HepG2 (cell line): Measurements from ENCODE around the gene GSDMA. TPM values are rescaled to one million over a fixed set of nuclear protein-coding genes. Genes with fewer than 3 reads are reported as not detected.
A peak's percentile ranks its signal among the peaks of the same experiment; 100 is the strongest.

Source experiments
- EHMT2 ChIP-seq: fragments of 200-600 bp; sonication (generic); IDR thresholded peaks from 2 replicates; pipeline ENCODE4 v1.7.0; 2017; ENCODE audit warnings: antibody characterized with exemption, low read depth, low read length, borderline replicate concordance
- ETV6 ChIP-seq: sonication (generic); formaldehyde crosslinking; conservative IDR thresholded peaks from 2 replicates; pipeline ENCODE4 v1.4.0; 2020; ENCODE audit warnings: missing genetic modification reagents
- PHF5A ChIP-seq: IDR thresholded peaks from one replicate; pipeline ENCODE4 v1.6.1; 2018; ENCODE audit warnings: low read depth, missing genetic modification reagents; ENCODE audit not compliant: unreplicated experiment
- SMAD9 ChIP-seq: sonication (generic); formaldehyde crosslinking; IDR thresholded peaks from 2 replicates; pipeline ENCODE4 v1.5.1; 2020; ENCODE audit warnings: mild to moderate bottlenecking, missing genetic modification reagents
- SOX13 ChIP-seq, 3 experiments: fragments of 450-650 bp in 1 of 3; sonication (generic) in 1 of 3; formaldehyde crosslinking in 1 of 3; IDR thresholded peaks in 2 of 3; conservative IDR thresholded peaks in 1 of 3; 2 replicates each; pipeline versions ENCODE4 v1.5.0 to v1.6.1; 2016 to 2020; ENCODE audit warnings: antibody characterized with exemption in 1 of 3, mild to moderate bottlenecking in 1 of 3, missing compliant biosample characterization in 1 of 3, missing genetic modification reagents in 1 of 3, moderate library complexity in 1 of 3
- TAF1 ChIP-seq: sonication (generic); formaldehyde crosslinking; IDR thresholded peaks from 2 replicates; pipeline ENCODE4 v1.4.0; 2020; ENCODE audit warnings: missing genetic modification reagents
- TOE1 ChIP-seq: sonication (generic); formaldehyde crosslinking; IDR thresholded peaks from 2 replicates; pipeline ENCODE4 v1.4.0; 2020; ENCODE audit warnings: mild to moderate bottlenecking, missing genetic modification reagents
- ZBTB8A ChIP-seq: sonication (generic); formaldehyde crosslinking; IDR thresholded peaks from 2 replicates; pipeline ENCODE4 v1.4.0; 2020; ENCODE audit warnings: mild to moderate bottlenecking, low read depth, missing genetic modification reagents, borderline replicate concordance
- ZFP36 ChIP-seq: fragments of 150-350 bp; IDR thresholded peaks from 2 replicates; pipeline ENCODE4 v1.6.1; 2018; ENCODE audit warnings: borderline replicate concordance, low read length, low read depth; ENCODE audit not compliant: partially characterized antibody
- ZNF205 ChIP-seq: IDR thresholded peaks from 2 replicates; pipeline ENCODE4 v1.6.1; 2018; ENCODE audit warnings: missing biosample characterization, missing genetic modification reagents
- polyA plus RNA-seq, 8 experiments: library from polyadenylated mRNA; depleted of rRNA in 3 of 8; stranded (reverse) in 7 of 8; unstranded in 1 of 8; fragments of >200 nt; fragmentation: Illumina TruSeq in 4 of 8; extraction: Trizol in 4 of 8; gene quantifications; 2 replicates each; pipeline versions ENCODE4 v1.2.1 to v1.2.3, GENCODE V29; 2011 to 2016; ENCODE audit warnings: low read depth in 4 of 8, missing spikeins in 1 of 8, mixed read lengths in 1 of 8; ENCODE audit not compliant: insufficient read depth in 1 of 8
- total RNA-seq, 5 experiments: library from RNA; depleted of rRNA; stranded (reverse); fragments of >200 nt; fragmentation: Illumina TruSeq; extraction: Trizol; gene quantifications; 2 replicates each; pipeline ENCODE4 v1.2.3, GENCODE V29; 2016; ENCODE audit warnings: low read depth in 1 of 5
- TF ChIP-seq, protein P1 (sequence below): sonication (generic); formaldehyde crosslinking; IDR thresholded peaks from 2 replicates; pipeline ENCODE4 v1.4.0; 2020; ENCODE audit warnings: missing genetic modification reagents
- TF ChIP-seq, protein P2 (sequence below): sonication (generic); formaldehyde crosslinking; conservative IDR thresholded peaks from 2 replicates; pipeline ENCODE4 v1.8.1; 2023; ENCODE audit warnings: missing genetic modification reagents
- TF ChIP-seq, protein P3 (sequence below): sonication (generic); formaldehyde crosslinking; IDR thresholded peaks from 2 replicates; pipeline ENCODE4 v1.5.0; 2020; ENCODE audit warnings: mild to moderate bottlenecking, missing genetic modification reagents, borderline replicate concordance

The GSDMA gene
- total and polyA plus RNA-seq, 2 of the 13 experiments (the other 11 are each of a cell fraction or from before 2014, with no cell fraction given), result not detected

DNA sequence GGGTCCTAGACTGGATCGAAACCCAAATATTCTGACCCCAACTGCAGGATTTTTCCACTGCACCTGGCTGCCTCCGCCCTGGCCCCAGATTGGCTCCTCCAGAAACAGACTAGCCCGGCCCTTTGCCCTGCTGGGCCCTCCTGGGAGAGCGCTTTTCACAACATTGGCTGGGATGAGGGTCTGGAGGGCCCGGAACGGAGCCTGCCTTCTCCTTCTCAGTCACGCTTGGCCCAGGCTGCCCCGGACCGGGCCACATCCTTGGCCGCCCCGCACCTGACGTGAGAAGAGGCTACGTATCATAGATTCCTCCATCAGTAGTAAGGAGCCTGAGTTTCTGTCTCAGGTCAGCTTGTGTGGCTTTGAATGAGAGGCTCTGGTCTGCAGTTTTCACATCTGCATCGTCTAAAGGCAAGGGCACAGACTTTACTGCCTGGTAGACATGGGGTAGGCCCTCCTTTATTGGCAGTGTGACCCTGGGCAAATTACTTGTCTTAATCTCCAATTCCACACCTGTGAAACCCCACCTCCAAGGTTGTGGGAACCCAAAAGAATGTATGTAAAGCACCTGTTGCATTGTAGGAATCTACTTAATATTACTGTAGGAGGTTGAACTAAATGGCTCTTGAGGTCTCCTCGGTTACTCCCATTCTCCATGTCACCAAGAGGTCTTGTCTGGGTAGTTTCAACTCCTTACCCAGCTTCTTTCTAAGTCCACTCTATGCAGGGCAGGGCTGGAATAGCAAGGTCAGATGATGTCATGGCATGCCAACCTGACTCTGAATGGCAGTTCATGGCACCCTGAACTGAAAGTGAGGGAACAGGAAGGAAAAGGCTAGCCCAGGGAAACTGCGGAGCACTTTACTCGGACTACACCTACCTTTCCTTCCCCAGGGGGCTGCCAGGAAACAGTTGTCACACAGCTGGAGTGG is 34.6 kb upstream of the GSDMA start (continued):
- TF ChIP-seq ETV6 (CRISPR knock-in tag), result 0 out of 2 replicates have a peak, but pooled peaks have one; percentile 10
- TF ChIP-seq, protein P1, sequence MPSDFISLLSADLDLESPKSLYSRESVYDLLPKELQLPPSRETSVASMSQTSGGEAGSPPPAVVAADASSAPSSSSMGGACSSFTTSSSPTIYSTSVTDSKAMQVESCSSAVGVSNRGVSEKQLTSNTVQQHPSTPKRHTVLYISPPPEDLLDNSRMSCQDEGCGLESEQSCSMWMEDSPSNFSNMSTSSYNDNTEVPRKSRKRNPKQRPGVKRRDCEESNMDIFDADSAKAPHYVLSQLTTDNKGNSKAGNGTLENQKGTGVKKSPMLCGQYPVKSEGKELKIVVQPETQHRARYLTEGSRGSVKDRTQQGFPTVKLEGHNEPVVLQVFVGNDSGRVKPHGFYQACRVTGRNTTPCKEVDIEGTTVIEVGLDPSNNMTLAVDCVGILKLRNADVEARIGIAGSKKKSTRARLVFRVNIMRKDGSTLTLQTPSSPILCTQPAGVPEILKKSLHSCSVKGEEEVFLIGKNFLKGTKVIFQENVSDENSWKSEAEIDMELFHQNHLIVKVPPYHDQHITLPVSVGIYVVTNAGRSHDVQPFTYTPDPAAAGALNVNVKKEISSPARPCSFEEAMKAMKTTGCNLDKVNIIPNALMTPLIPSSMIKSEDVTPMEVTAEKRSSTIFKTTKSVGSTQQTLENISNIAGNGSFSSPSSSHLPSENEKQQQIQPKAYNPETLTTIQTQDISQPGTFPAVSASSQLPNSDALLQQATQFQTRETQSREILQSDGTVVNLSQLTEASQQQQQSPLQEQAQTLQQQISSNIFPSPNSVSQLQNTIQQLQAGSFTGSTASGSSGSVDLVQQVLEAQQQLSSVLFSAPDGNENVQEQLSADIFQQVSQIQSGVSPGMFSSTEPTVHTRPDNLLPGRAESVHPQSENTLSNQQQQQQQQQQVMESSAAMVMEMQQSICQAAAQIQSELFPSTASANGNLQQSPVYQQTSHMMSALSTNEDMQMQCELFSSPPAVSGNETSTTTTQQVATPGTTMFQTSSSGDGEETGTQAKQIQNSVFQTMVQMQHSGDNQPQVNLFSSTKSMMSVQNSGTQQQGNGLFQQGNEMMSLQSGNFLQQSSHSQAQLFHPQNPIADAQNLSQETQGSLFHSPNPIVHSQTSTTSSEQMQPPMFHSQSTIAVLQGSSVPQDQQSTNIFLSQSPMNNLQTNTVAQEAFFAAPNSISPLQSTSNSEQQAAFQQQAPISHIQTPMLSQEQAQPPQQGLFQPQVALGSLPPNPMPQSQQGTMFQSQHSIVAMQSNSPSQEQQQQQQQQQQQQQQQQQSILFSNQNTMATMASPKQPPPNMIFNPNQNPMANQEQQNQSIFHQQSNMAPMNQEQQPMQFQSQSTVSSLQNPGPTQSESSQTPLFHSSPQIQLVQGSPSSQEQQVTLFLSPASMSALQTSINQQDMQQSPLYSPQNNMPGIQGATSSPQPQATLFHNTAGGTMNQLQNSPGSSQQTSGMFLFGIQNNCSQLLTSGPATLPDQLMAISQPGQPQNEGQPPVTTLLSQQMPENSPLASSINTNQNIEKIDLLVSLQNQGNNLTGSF (CRISPR knock-in tag), result peak; percentile 55; the same call in 1 of the 2 replicates
- TF ChIP-seq EHMT2, result no peak
- TF ChIP-seq, protein P2, sequence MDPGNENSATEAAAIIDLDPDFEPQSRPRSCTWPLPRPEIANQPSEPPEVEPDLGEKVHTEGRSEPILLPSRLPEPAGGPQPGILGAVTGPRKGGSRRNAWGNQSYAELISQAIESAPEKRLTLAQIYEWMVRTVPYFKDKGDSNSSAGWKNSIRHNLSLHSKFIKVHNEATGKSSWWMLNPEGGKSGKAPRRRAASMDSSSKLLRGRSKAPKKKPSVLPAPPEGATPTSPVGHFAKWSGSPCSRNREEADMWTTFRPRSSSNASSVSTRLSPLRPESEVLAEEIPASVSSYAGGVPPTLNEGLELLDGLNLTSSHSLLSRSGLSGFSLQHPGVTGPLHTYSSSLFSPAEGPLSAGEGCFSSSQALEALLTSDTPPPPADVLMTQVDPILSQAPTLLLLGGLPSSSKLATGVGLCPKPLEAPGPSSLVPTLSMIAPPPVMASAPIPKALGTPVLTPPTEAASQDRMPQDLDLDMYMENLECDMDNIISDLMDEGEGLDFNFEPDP (CRISPR knock-in tag), result no peak
- no peak for TF ChIP-seq ZFP36
- peak; percentile 41; the same call in 1 of the 2 replicates for TF ChIP-seq TAF1 (CRISPR knock-in tag)
- TF ChIP-seq SMAD9 (CRISPR knock-in tag), result no peak
- TF ChIP-seq, protein P3, sequence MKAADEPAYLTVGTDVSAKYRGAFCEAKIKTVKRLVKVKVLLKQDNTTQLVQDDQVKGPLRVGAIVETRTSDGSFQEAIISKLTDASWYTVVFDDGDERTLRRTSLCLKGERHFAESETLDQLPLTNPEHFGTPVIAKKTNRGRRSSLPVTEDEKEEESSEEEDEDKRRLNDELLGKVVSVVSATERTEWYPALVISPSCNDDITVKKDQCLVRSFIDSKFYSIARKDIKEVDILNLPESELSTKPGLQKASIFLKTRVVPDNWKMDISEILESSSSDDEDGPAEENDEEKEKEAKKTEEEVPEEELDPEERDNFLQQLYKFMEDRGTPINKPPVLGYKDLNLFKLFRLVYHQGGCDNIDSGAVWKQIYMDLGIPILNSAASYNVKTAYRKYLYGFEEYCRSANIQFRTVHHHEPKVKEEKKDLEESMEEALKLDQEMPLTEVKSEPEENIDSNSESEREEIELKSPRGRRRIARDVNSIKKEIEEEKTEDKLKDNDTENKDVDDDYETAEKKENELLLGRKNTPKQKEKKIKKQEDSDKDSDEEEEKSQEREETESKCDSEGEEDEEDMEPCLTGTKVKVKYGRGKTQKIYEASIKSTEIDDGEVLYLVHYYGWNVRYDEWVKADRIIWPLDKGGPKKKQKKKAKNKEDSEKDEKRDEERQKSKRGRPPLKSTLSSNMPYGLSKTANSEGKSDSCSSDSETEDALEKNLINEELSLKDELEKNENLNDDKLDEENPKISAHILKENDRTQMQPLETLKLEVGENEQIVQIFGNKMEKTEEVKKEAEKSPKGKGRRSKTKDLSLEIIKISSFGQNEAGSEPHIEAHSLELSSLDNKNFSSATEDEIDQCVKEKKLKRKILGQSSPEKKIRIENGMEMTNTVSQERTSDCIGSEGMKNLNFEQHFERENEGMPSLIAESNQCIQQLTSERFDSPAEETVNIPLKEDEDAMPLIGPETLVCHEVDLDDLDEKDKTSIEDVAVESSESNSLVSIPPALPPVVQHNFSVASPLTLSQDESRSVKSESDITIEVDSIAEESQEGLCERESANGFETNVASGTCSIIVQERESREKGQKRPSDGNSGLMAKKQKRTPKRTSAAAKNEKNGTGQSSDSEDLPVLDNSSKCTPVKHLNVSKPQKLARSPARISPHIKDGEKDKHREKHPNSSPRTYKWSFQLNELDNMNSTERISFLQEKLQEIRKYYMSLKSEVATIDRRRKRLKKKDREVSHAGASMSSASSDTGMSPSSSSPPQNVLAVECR (CRISPR knock-in tag), result no peak; the same call in 1 of the 2 replicates
- TF ChIP-seq SOX13 (IDR thresholded peaks at IDR 0.05), result no peak
- no peak for TF ChIP-seq SOX13 (CRISPR knock-in tag; conservative IDR thresholded peaks at IDR 0.05 in 1 of 2, IDR thresholded peaks at IDR 0.05 in 1 of 2)
- TF ChIP-seq ZBTB8A (CRISPR knock-in tag), result no peak
- no peak for TF ChIP-seq ZNF205 (CRISPR knock-in tag)
- TF ChIP-seq PHF5A, result no peak
- TF ChIP-seq TOE1 (CRISPR knock-in tag), result no peak
